ENCODE data around the gene UHRF1.
"Not testable (repeated sequence)": the region's sequence is repeated elsewhere in the genome, so short reads cannot be mapped to it uniquely, and the experiment has no call there.

UHRF1 gene

GRCh38 chr19:4937060-4937459 lies 27.8 kb downstream of the UHRF1 start:
- WGBS = over 99% methylated on average over 5 of the region's 7 CpGs
- peaks cover 71% of the 10 kb centered on the region for H3K36me3 ChIP-seq (ENCODE audit: insufficient read depth, low read length)

GRCh38 chr19:4938461-4938860 lies 29.2 kb downstream of the UHRF1 start:
- not testable (repeated sequence) for H3K27ac ChIP-seq (ENCODE audit: low read depth, low read length); H3K4me1 ChIP-seq (ENCODE audit: insufficient read depth, low read length); H3K9ac ChIP-seq (ENCODE audit: low read depth, low read length); H3K27me3 ChIP-seq (ENCODE audit: insufficient read depth, low read length); H3K4me3 ChIP-seq (ENCODE audit: low read length); H3K9me3 ChIP-seq (ENCODE audit: insufficient read depth, low read depth, low read length)
- H3K36me3 ChIP-seq (ENCODE audit: insufficient read depth, low read length) = peaks cover 72% of the 10 kb centered on the region
- over 99% methylated on average over 4 of the region's 4 CpGs for WGBS

More at GRCh38 chr19:4937060-4937459, 27.8 kb downstream of the UHRF1 start:
- Histone ChIP-seq H3K4me1 (ENCODE audit: insufficient read depth, low read length) (no peaks in the 10 kb centered on the region), H3K27me3 (ENCODE audit: insufficient read depth, low read length) (no peaks in the 10 kb centered on the region), H3K27ac (ENCODE audit: low read depth, low read length) (no peak overlapping the region), H3K9ac (ENCODE audit: low read depth, low read length) (no peak overlapping the region), H3K9me3 (ENCODE audit: insufficient read depth, low read depth, low read length) (no peaks in the 10 kb centered on the region), H3K4me3 (ENCODE audit: low read length) (no peak overlapping the region)

- no peak overlapping the region for H3K27ac ChIP-seq (ENCODE audit: low read depth, low read length)
- H3K36me3 ChIP-seq (ENCODE audit: insufficient read depth, low read length) = peaks cover 70% of the 10 kb centered on the region
- no peaks in the 10 kb centered on the region for H3K4me1 ChIP-seq (ENCODE audit: insufficient read depth, low read length)
- H3K9me3 ChIP-seq (ENCODE audit: insufficient read depth, low read depth, low read length) = no peaks in the 10 kb centered on the region
- H3K27me3 ChIP-seq (ENCODE audit: insufficient read depth, low read length) = no peaks in the 10 kb centered on the region
- WGBS = 96% methylated on average over 7 of the region's 7 CpGs
- H3K9ac ChIP-seq (ENCODE audit: low read depth, low read length) = no peak overlapping the region
- H3K4me3 ChIP-seq (ENCODE audit: low read length) = no peak overlapping the region
Measured at GRCh38 chr19:4939466-4939865, 30.2 kb downstream of the UHRF1 start.

GRCh38 chr19:4941638-4942169 lies 32.4 kb downstream of the UHRF1 start:
- H3K9me3 ChIP-seq (ENCODE audit: insufficient read depth, low read depth, low read length); H3K9ac ChIP-seq (ENCODE audit: low read depth, low read length); H3K27me3 ChIP-seq (ENCODE audit: insufficient read depth, low read length); H3K27ac ChIP-seq (ENCODE audit: low read depth, low read length); H3K4me1 ChIP-seq (ENCODE audit: insufficient read depth, low read length); H3K4me3 ChIP-seq (ENCODE audit: low read length): not testable (repeated sequence)
- H3K36me3 ChIP-seq (ENCODE audit: insufficient read depth, low read length) = peaks cover 70% of the 10 kb centered on the region
- 96% methylated on average over 35 of the region's 35 CpGs for WGBS

- WGBS = 92% methylated on average over 23 of the region's 23 CpGs
- not testable (repeated sequence) for H3K4me1 ChIP-seq (ENCODE audit: insufficient read depth, low read length); H3K9ac ChIP-seq (ENCODE audit: low read depth, low read length)
Measured at GRCh38 chr19:4950650-4951049, 41.3 kb downstream of the UHRF1 start.

GRCh38 chr19:4951656-4952055 lies 42.4 kb downstream of the UHRF1 start:
- H3K27ac ChIP-seq (ENCODE audit: low read depth, low read length) = no peak overlapping the region
- H3K4me1 ChIP-seq (ENCODE audit: insufficient read depth, low read length) = no peaks in the 10 kb centered on the region
- H3K36me3 ChIP-seq (ENCODE audit: insufficient read depth, low read length) = peaks cover 87% of the 10 kb centered on the region
- H3K9me3 ChIP-seq (ENCODE audit: insufficient read depth, low read depth, low read length) = no peaks in the 10 kb centered on the region
- H3K9ac ChIP-seq (ENCODE audit: low read depth, low read length) = no peak overlapping the region
- H3K4me3 ChIP-seq (ENCODE audit: low read length) = no peak overlapping the region
- WGBS = 94% methylated on average over 11 of the region's 11 CpGs
- H3K27me3 ChIP-seq (ENCODE audit: insufficient read depth, low read length) = no peaks in the 10 kb centered on the region

More at GRCh38 chr19:4950650-4951049, 41.3 kb downstream of the UHRF1 start:
- not testable (repeated sequence) for H3K9me3 ChIP-seq (ENCODE audit: insufficient read depth, low read depth, low read length); H3K27ac ChIP-seq (ENCODE audit: low read depth, low read length); H3K27me3 ChIP-seq (ENCODE audit: insufficient read depth, low read length); H3K4me3 ChIP-seq (ENCODE audit: low read length)
- peaks cover 87% of the 10 kb centered on the region for H3K36me3 ChIP-seq (ENCODE audit: insufficient read depth, low read length)

- Histone ChIP-seq H3K9me3 (ENCODE audit: insufficient read depth, low read depth, low read length) (no peaks in the 10 kb centered on the region), H3K4me1 (ENCODE audit: insufficient read depth, low read length) (no peaks in the 10 kb centered on the region), H3K27ac (ENCODE audit: low read depth, low read length) (no peak overlapping the region), H3K36me3 (ENCODE audit: insufficient read depth, low read length) (peaks cover 84% of the 10 kb centered on the region), H3K27me3 (ENCODE audit: insufficient read depth, low read length) (no peaks in the 10 kb centered on the region), H3K4me3 (ENCODE audit: low read length) (no peak overlapping the region), H3K9ac (ENCODE audit: low read depth, low read length) (no peak overlapping the region)
- 96% methylated on average over 18 of the region's 18 CpGs for WGBS
Measured at GRCh38 chr19:4952945-4953344, 43.6 kb downstream of the UHRF1 start.

- H3K36me3 ChIP-seq (ENCODE audit: insufficient read depth, low read length) = peaks cover 81% of the 10 kb centered on the region
- not testable (repeated sequence) for H3K27ac ChIP-seq (ENCODE audit: low read depth, low read length); H3K4me1 ChIP-seq (ENCODE audit: insufficient read depth, low read length); H3K27me3 ChIP-seq (ENCODE audit: insufficient read depth, low read length); H3K9ac ChIP-seq (ENCODE audit: low read depth, low read length); H3K9me3 ChIP-seq (ENCODE audit: insufficient read depth, low read depth, low read length); H3K4me3 ChIP-seq (ENCODE audit: low read length)
- WGBS = 93% methylated on average over 45 of the region's 46 CpGs
Measured at GRCh38 chr19:4954320-4955149, 45.2 kb downstream of the UHRF1 start.

GRCh38 chr19:4955274-4955673 lies 46.0 kb downstream of the UHRF1 start:
- Histone ChIP-seq H3K4me1 (ENCODE audit: insufficient read depth, low read length) (no peaks in the 10 kb centered on the region), H3K36me3 (ENCODE audit: insufficient read depth, low read length) (peaks cover 80% of the 10 kb centered on the region), H3K9me3 (ENCODE audit: insufficient read depth, low read depth, low read length) (no peaks in the 10 kb centered on the region), H3K4me3 (ENCODE audit: low read length) (no peak overlapping the region), H3K27me3 (ENCODE audit: insufficient read depth, low read length) (no peaks in the 10 kb centered on the region), H3K27ac (ENCODE audit: low read depth, low read length) (no peak overlapping the region), H3K9ac (ENCODE audit: low read depth, low read length) (no peak overlapping the region)
- WGBS = 96% methylated on average over 10 of the region's 10 CpGs

- no peak overlapping the region for H3K27ac ChIP-seq (ENCODE audit: low read depth, low read length)
- H3K36me3 ChIP-seq (ENCODE audit: insufficient read depth, low read length) = peaks cover 74% of the 10 kb centered on the region
- no peaks in the 10 kb centered on the region for H3K4me1 ChIP-seq (ENCODE audit: insufficient read depth, low read length)
- no peak overlapping the region for H3K4me3 ChIP-seq (ENCODE audit: low read length)
- WGBS = 95% methylated on average over 8 of the region's 8 CpGs
- no peaks in the 10 kb centered on the region for H3K27me3 ChIP-seq (ENCODE audit: insufficient read depth, low read length)
- no peaks in the 10 kb centered on the region for H3K9me3 ChIP-seq (ENCODE audit: insufficient read depth, low read depth, low read length)
- no peak overlapping the region for H3K9ac ChIP-seq (ENCODE audit: low read depth, low read length)
Measured at GRCh38 chr19:4957981-4958380, 48.7 kb downstream of the UHRF1 start.

GRCh38 chr19:4962085-4962619 lies 52.9 kb downstream of the UHRF1 start:
- no peak overlapping the region for H3K27ac ChIP-seq (ENCODE audit: low read depth, low read length)
- H3K27me3 ChIP-seq (ENCODE audit: insufficient read depth, low read length) = no peaks in the 10 kb centered on the region
- no peak overlapping the region for H3K4me3 ChIP-seq (ENCODE audit: low read length)
- no peaks in the 10 kb centered on the region for H3K4me1 ChIP-seq (ENCODE audit: insufficient read depth, low read length)
- WGBS = 97% methylated on average over 7 of the region's 7 CpGs
- peaks cover 39% of the 10 kb centered on the region for H3K36me3 ChIP-seq (ENCODE audit: insufficient read depth, low read length)
- no peak overlapping the region for H3K9ac ChIP-seq (ENCODE audit: low read depth, low read length)
- no peaks in the 10 kb centered on the region for H3K9me3 ChIP-seq (ENCODE audit: insufficient read depth, low read depth, low read length)

Measured in HUES64 (cell line).